Thyroid gland (tissue), 4 donors: ENCODE results near the gene ERBB3. TPM values are rescaled to one million over a fixed set of nuclear protein-coding genes. Genes with fewer than 3 reads are reported as not detected.
A peak's percentile ranks its signal among the peaks of the same experiment; 100 is the strongest.

Experiments used
- DNase-seq, 2 donors: peaks; one replicate each; pipeline ENCODE4 v3.0.0-alpha.2; 2019
- H3K27ac ChIP-seq, 3 donors: fragments of 200-600 bp; sonication (generic); 1 replicate in 2 of 3; 2 replicates in 1 of 3; pipeline ENCODE4 v1.5.1; 2016 to 2019; ENCODE audit warnings: mild to moderate bottlenecking in 1 of 3, moderate library complexity in 1 of 3
- H3K27me3 ChIP-seq: fragments of 200-600 bp; sonication (generic); one replicate; pipeline ENCODE4 v1.5.1; 2019
- H3K36me3 ChIP-seq, 2 donors: fragments of 200-600 bp; sonication (generic); one replicate each; pipeline ENCODE4 v1.5.1; 2016 to 2019
- H3K4me1 ChIP-seq, 2 donors: fragments of 200-600 bp; sonication (generic); one replicate each; pipeline ENCODE4 v1.5.1; 2017 to 2019
- H3K4me3 ChIP-seq, 3 donors: fragments of 200-600 bp; sonication (generic); replicated peaks in 1 of 3; 1 replicate in 2 of 3; 2 replicates in 1 of 3; pipeline ENCODE4 v1.5.1; 2016; ENCODE audit warnings: mild to moderate bottlenecking in 1 of 3
- H3K9me3 ChIP-seq: fragments of 200-600 bp; sonication (generic); one replicate; pipeline ENCODE4 v1.5.1; 2017
- CTCF ChIP-seq, 6 experiments: fragments of 200-600 bp in 3 of 6; fragments of 450-650 bp in 3 of 6; sonication (generic) in 3 of 6; IDR thresholded peaks; one replicate each; pipeline ENCODE4 v1.5.1; 2016 to 2019; ENCODE audit warnings: antibody characterized with exemption in 6 of 6, mild to moderate bottlenecking in 2 of 6, inconsistent platforms in 1 of 6, moderate library complexity in 1 of 6
- POLR2A ChIP-seq, 2 donors: fragments of 450-650 bp; IDR thresholded peaks; one replicate each; pipeline ENCODE4 v1.6.1; 2017; ENCODE audit warnings: antibody characterized with exemption in 2 of 2, mild to moderate bottlenecking in 2 of 2, moderate library complexity in 1 of 2
- WGBS, 2 donors: methylation state at CpG; one replicate each; pipeline ENCODE4 v1.1.5; 2017; 5-methylcytosine and 5-hydroxymethylcytosine counted together
- intact Hi-C: fragments of 100-400 bp; cut with DNase I; formaldehyde crosslinking; loops from one replicate; pipeline ENCODE4 v1.15.1; 2023
- total RNA-seq, 4 donors: library from RNA; depleted of rRNA; stranded (reverse); fragments of >200 nt; gene quantifications; one replicate each; pipeline ENCODE4 v1.2.3, GENCODE V29; 2016

The ERBB3 gene
- total RNA-seq, 4 donors from 2014 or later: 14.7 to 30.0 (median 20.4) TPM

GRCh38 chr12:56124133-56124532 lies 44.2 kb downstream of the ERBB3 start:
- no peak for DNase-seq
- Histone ChIP-seq H3K4me1 (peaks cover 41 to 47% of the 10 kb centered on the region in 2 donors), H3K9me3 (no peaks in the 10 kb centered on the region), H3K27me3 (no peaks in the 10 kb centered on the region), H3K27ac (peak overlapping the region in 2 of 3 donors; percentile 70 to 84), H3K4me3 (no peak overlapping the region), H3K36me3 (peaks cover 11 to 12% of the 10 kb centered on the region in 2 donors)
- 86 to 89% methylated on average over 4 of the region's 4 CpGs for WGBS, 2 donors
- intact Hi-C loops: loop anchor here (10.0 kb wide), 2 partner anchors 101 to 341 kb away; partner anchors contain the start of genes NABP2, RNF41 and SPRYD4
- TF ChIP-seq CTCF (IDR thresholded peaks at IDR 0.05) (no peak), POLR2A (IDR thresholded peaks at IDR 0.05) (no peak)

GRCh38 chr12:56126732-56127239 lies 46.8 kb downstream of the ERBB3 start:
- 61 to 67% methylated on average over 3 of the region's 3 CpGs for WGBS, 2 donors
- peak overlapping the region; percentile 55 to 84 (median 70) for H3K27ac ChIP-seq
- H3K4me1 ChIP-seq: peaks cover 39 to 46% of the 10 kb centered on the region in 2 donors
- no peaks in the 10 kb centered on the region for H3K9me3 ChIP-seq
- no peaks in the 10 kb centered on the region for H3K27me3 ChIP-seq
- no peak for TF ChIP-seq POLR2A (IDR thresholded peaks at IDR 0.05)
- TF ChIP-seq CTCF (IDR thresholded peaks at IDR 0.05): no peak
- H3K4me3 ChIP-seq: no peak overlapping the region
- intact Hi-C loops: loop anchor here (10.0 kb wide), 2 partner anchors 98 to 338 kb away; partner anchors contain the start of genes NABP2, RNF41 and SPRYD4
- peaks cover 12 to 13% of the 10 kb centered on the region in 2 donors for H3K36me3 ChIP-seq
- DNase-seq: no peak

GRCh38 chr12:56127485-56127887 lies 47.5 kb downstream of the ERBB3 start:
- TF ChIP-seq CTCF (IDR thresholded peaks at IDR 0.05) (no peak), POLR2A (IDR thresholded peaks at IDR 0.05) (no peak)
- H3K36me3 ChIP-seq: peaks cover 16 to 19% of the 10 kb centered on the region in 2 donors
- peak overlapping the region; percentile 19 to 84 (median 78) for H3K27ac ChIP-seq
- H3K9me3 ChIP-seq: no peaks in the 10 kb centered on the region
- no peak for DNase-seq
- 0 to 1% methylated on average over 8 of the region's 8 CpGs for WGBS, 2 donors
- no peaks in the 10 kb centered on the region for H3K27me3 ChIP-seq
- H3K4me3 ChIP-seq: peak overlapping the region in 1 of 3 donors; percentile 20
- H3K4me1 ChIP-seq: peaks cover 39 to 46% of the 10 kb centered on the region in 2 donors
- intact Hi-C loops: loop anchor here (10.0 kb wide), 2 partner anchors 97 to 337 kb away; partner anchors contain the start of genes NABP2, RNF41 and SPRYD4

- DNase-seq: peak; percentile 100
- whole genome bisulfite sequencing, 2 donors: 1 to 3% methylated on average over 27 to 35 of the region's 49 CpGs
- H3K4me3 ChIP-seq: peak within 1 kb of the TSS; percentile 45 to 73 (median 60)
- no peaks in the 10 kb centered on the region for H3K9me3 ChIP-seq
- H3K27me3 ChIP-seq: no peaks in the 10 kb centered on the region
- TF ChIP-seq CTCF (IDR thresholded peaks at IDR 0.05) (no peak), POLR2A (IDR thresholded peaks at IDR 0.05) (peak; percentile 88 to 98)
- peaks cover 16 to 25% of the 10 kb centered on the region in 2 donors for H3K36me3 ChIP-seq
- peaks cover 39 to 46% of the 10 kb centered on the region in 2 donors for H3K4me1 ChIP-seq
- H3K27ac ChIP-seq: peak within 1 kb of the TSS; percentile 71 to 85 (median 84)
- intact Hi-C loops: loop anchor here (10.0 kb wide), 2 partner anchors 97 to 337 kb away; partner anchors contain the start of genes NABP2, RNF41 and SPRYD4
These were observed 48.1 kb downstream of the ERBB3 start, which contains the start of gene ESYT1 for GRCh38 chr12:56127888-56128669. Gene ESYT1 (plus strand): TSS chr12:56128267. CDS start chr12:56128320, 53 bp downstream.
